Liver (tissue), 9 donors: ENCODE results near the gene ADGRV1. TPM values are rescaled to one million over a fixed set of nuclear protein-coding genes. Genes with fewer than 3 reads are reported as not detected.

Source experiments
- DNase-seq: peaks from one replicate; pipeline ENCODE4 v3.0.0-alpha.2; 2017; ENCODE audit warnings: low spot score
- H3K27ac ChIP-seq, 2 donors: one replicate each; pipeline ENCODE4 v1.7.0; 2013; ENCODE audit warnings: inconsistent platforms in 2 of 2, low read length in 2 of 2, control low read depth in 1 of 2, low read depth in 1 of 2, mild to moderate bottlenecking in 1 of 2
- H3K27me3 ChIP-seq, 4 donors: one replicate each; pipeline versions ENCODE4 v1.6.1 to v1.7.0; 2013; ENCODE audit warnings: low read length in 3 of 4, inconsistent platforms in 1 of 4, mild to moderate bottlenecking in 1 of 4, moderate library complexity in 1 of 4; ENCODE audit not compliant: control insufficient read depth in 4 of 4, insufficient read depth in 4 of 4
- H3K36me3 ChIP-seq, 4 donors: one replicate each; pipeline versions ENCODE4 v1.6.1 to v1.7.0; 2013; ENCODE audit warnings: low read length in 3 of 4, mild to moderate bottlenecking in 3 of 4, low read depth in 1 of 4, moderate library complexity in 1 of 4; ENCODE audit not compliant: control insufficient read depth in 4 of 4, insufficient read depth in 3 of 4
- H3K4me1 ChIP-seq, 4 donors: one replicate each; pipeline versions ENCODE4 v1.6.1 to v1.7.0; 2013; ENCODE audit warnings: low read length in 3 of 4, mild to moderate bottlenecking in 3 of 4, moderate library complexity in 1 of 4; ENCODE audit not compliant: control insufficient read depth in 4 of 4, insufficient read depth in 4 of 4
- H3K4me3 ChIP-seq, 3 donors: one replicate each; pipeline versions ENCODE4 v1.6.1 to v1.7.0; 2013; ENCODE audit warnings: low read length in 3 of 3, control low read depth in 1 of 3, low read depth in 1 of 3, mild to moderate bottlenecking in 1 of 3
- H3K9ac ChIP-seq, 2 donors: one replicate each; pipeline ENCODE4 v1.7.0; 2013; ENCODE audit warnings: low read length in 2 of 2, mild to moderate bottlenecking in 2 of 2, moderate library complexity in 2 of 2, control low read depth in 1 of 2, low read depth in 1 of 2
- H3K9me3 ChIP-seq, 4 donors: one replicate each; pipeline versions ENCODE4 v1.6.1 to v1.7.0; 2013; ENCODE audit warnings: low read length in 3 of 4; ENCODE audit not compliant: control insufficient read depth in 4 of 4
- EGR1 ChIP-seq, 2 donors: IDR thresholded peaks; 2 replicates each; pipeline ENCODE4 v1.6.1; 2016 to 2018; ENCODE audit warnings: antibody characterized with exemption in 2 of 2, low read depth in 2 of 2
- FOXA1 ChIP-seq: IDR thresholded peaks from 2 replicates; pipeline ENCODE4 v1.6.1; 2016; ENCODE audit warnings: antibody characterized with exemption
- HNF4G ChIP-seq: IDR thresholded peaks from 2 replicates; pipeline ENCODE4 v1.6.1; 2016; ENCODE audit warnings: antibody characterized with exemption
- JUND ChIP-seq, 2 donors: IDR thresholded peaks; 2 replicates each; pipeline ENCODE4 v1.6.1; 2016; ENCODE audit warnings: antibody characterized with exemption in 2 of 2
- RAD21 ChIP-seq, 2 donors: IDR thresholded peaks; 2 replicates each; pipeline ENCODE4 v1.6.1; 2016; ENCODE audit warnings: antibody characterized with exemption in 2 of 2, mild to moderate bottlenecking in 2 of 2
- RXRA ChIP-seq, 2 donors: IDR thresholded peaks; 2 replicates each; pipeline ENCODE4 v1.6.1; 2017 to 2018; ENCODE audit warnings: antibody characterized with exemption in 2 of 2, mild to moderate bottlenecking in 1 of 2
- WGBS: extraction: QIAGEN DNeasy Blood & Tissue Kit; methylation state at CpG from one replicate; pipeline ENCODE4 v1.1.7; 2013; 5-methylcytosine and 5-hydroxymethylcytosine counted together
- polyA plus RNA-seq, 2 donors: library from polyadenylated mRNA; stranded (reverse) in 1 of 2; unstranded in 1 of 2; fragments of 200-250 nt in 1 of 2; fragments of >200 nt in 1 of 2; fragmentation: Nextera tagmentation in 1 of 2; extraction: Ambion mirVana in 1 of 2; gene quantifications; one replicate each; pipeline versions ENCODE4 v1.2.1 to v1.2.3, GENCODE V29; 2013 to 2015
- total RNA-seq, 2 donors: library from RNA; depleted of rRNA; stranded (reverse); fragments of >200 nt; gene quantifications; one replicate each; pipeline ENCODE4 v1.2.3, GENCODE V29; 2014
- TF ChIP-seq, protein P1 (sequence below): IDR thresholded peaks from 2 replicates; pipeline ENCODE4 v1.6.1; 2016; ENCODE audit warnings: antibody characterized with exemption
- TF ChIP-seq, protein P2 (sequence below): fragments of 150-350 bp; IDR thresholded peaks from 2 replicates; pipeline ENCODE4 v1.5.1; 2017; ENCODE audit warnings: improper control_type of control experiment, low read depth, low read length; ENCODE audit not compliant: missing input control
- TF ChIP-seq, protein P3 (sequence below): IDR thresholded peaks from 2 replicates; pipeline ENCODE4 v1.6.1; 2016; ENCODE audit warnings: antibody characterized with exemption
- TF ChIP-seq, protein P4 (sequence below): IDR thresholded peaks from 2 replicates; pipeline ENCODE4 v1.6.1; 2016; ENCODE audit warnings: antibody characterized with exemption
- TF ChIP-seq, protein P5 (sequence below): IDR thresholded peaks from 2 replicates; pipeline ENCODE4 v1.6.1; 2016; ENCODE audit warnings: antibody characterized with exemption, mild to moderate bottlenecking
- donor health status: healthy.
- donor health status: healthy.
- donor health status: healthy.
- donor health status: healthy.
- donor health status: healthy.

The ADGRV1 gene
- total and polyA plus RNA-seq, 4 donors = 5.1 to 15.5 (median 9.6) TPM

DNA sequence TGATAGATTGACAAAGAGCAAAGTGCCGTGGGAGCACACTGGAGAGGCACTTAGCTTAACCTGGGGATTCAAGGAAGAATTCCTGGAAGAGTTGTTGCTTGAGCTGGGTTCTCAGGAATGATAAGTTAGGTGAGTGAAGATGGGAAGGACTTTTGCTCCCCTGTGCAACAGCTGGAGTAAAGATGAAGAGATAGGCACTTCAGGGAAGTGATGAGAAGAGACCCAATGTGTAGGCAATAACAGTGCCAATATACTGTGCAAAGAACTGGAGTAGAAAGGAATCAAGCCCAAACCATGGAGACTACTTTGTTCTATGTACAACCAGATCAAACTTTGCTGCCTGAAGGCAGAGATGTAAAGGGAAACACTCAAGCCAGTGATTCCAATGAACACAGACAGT is 92.2 kb downstream of the ADGRV1 start:
- Histone ChIP-seq H3K4me1 (no peaks in the 10 kb centered on the region), H3K27me3 (peaks cover 0 to 3% (median 0%) of the 10 kb centered on the region in 4 donors), H3K9ac (no peak overlapping the region), H3K4me3 (no peak overlapping the region), H3K36me3 (no peaks in the 10 kb centered on the region), H3K9me3 (no peaks in the 10 kb centered on the region), H3K27ac (no peak overlapping the region)
- no peak for DNase-seq
- TF ChIP-seq, protein P1, sequence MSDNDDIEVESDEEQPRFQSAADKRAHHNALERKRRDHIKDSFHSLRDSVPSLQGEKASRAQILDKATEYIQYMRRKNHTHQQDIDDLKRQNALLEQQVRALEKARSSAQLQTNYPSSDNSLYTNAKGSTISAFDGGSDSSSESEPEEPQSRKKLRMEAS = no peak
- TF ChIP-seq EGR1 (IDR thresholded peaks at IDR 0.05; ENCODE audit: low read depth in 2 of 2) = no peak
- no peak for TF ChIP-seq JUND (IDR thresholded peaks at IDR 0.05)
- TF ChIP-seq, protein P2, sequence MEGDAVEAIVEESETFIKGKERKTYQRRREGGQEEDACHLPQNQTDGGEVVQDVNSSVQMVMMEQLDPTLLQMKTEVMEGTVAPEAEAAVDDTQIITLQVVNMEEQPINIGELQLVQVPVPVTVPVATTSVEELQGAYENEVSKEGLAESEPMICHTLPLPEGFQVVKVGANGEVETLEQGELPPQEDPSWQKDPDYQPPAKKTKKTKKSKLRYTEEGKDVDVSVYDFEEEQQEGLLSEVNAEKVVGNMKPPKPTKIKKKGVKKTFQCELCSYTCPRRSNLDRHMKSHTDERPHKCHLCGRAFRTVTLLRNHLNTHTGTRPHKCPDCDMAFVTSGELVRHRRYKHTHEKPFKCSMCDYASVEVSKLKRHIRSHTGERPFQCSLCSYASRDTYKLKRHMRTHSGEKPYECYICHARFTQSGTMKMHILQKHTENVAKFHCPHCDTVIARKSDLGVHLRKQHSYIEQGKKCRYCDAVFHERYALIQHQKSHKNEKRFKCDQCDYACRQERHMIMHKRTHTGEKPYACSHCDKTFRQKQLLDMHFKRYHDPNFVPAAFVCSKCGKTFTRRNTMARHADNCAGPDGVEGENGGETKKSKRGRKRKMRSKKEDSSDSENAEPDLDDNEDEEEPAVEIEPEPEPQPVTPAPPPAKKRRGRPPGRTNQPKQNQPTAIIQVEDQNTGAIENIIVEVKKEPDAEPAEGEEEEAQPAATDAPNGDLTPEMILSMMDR = no peak
- no peak for TF ChIP-seq FOXA1
- TF ChIP-seq, protein P3, sequence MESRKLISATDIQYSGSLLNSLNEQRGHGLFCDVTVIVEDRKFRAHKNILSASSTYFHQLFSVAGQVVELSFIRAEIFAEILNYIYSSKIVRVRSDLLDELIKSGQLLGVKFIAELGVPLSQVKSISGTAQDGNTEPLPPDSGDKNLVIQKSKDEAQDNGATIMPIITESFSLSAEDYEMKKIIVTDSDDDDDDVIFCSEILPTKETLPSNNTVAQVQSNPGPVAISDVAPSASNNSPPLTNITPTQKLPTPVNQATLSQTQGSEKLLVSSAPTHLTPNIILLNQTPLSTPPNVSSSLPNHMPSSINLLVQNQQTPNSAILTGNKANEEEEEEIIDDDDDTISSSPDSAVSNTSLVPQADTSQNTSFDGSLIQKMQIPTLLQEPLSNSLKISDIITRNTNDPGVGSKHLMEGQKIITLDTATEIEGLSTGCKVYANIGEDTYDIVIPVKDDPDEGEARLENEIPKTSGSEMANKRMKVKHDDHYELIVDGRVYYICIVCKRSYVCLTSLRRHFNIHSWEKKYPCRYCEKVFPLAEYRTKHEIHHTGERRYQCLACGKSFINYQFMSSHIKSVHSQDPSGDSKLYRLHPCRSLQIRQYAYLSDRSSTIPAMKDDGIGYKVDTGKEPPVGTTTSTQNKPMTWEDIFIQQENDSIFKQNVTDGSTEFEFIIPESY = no peak
- no peak for TF ChIP-seq RAD21 (IDR thresholded peaks at IDR 0.05)
- WGBS = 78% methylated on average over 1 of the region's 1 CpG

DNA sequence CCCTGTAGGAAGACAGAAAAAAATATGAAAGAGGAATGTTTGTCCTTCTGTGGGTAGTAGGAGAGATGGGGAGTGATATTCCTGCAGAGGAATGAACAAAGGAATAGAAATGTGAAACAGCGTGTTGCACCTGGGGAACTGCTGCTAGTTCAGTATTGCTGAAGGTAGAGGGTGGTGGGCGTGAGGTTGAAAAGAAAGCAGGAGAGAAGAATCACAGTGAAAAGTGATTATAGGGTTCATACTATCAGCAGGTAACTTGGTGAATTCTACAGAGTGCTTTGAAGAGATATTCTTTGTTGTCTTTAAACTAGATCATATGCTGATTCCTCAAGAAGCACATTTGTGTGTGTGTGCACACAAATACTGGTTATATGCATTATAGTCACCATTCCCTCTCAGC is 95.6 kb downstream of the ADGRV1 start:
- no peak overlapping the region for H3K9ac ChIP-seq
- no peaks in the 10 kb centered on the region for H3K36me3 ChIP-seq
- no peak overlapping the region for H3K4me3 ChIP-seq
- 83% methylated on average over 2 of the region's 2 CpGs for WGBS
- H3K4me1 ChIP-seq = no peaks in the 10 kb centered on the region
- no peak for DNase-seq
- no peaks in the 10 kb centered on the region for H3K9me3 ChIP-seq
- no peak for TF ChIP-seq RAD21 (IDR thresholded peaks at IDR 0.05)
- TF ChIP-seq, protein P4, sequence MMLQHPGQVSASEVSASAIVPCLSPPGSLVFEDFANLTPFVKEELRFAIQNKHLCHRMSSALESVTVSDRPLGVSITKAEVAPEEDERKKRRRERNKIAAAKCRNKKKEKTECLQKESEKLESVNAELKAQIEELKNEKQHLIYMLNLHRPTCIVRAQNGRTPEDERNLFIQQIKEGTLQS = no peak
- peaks cover 0 to 3% (median 0%) of the 10 kb centered on the region in 4 donors for H3K27me3 ChIP-seq
- no peak overlapping the region for H3K27ac ChIP-seq

DNA sequence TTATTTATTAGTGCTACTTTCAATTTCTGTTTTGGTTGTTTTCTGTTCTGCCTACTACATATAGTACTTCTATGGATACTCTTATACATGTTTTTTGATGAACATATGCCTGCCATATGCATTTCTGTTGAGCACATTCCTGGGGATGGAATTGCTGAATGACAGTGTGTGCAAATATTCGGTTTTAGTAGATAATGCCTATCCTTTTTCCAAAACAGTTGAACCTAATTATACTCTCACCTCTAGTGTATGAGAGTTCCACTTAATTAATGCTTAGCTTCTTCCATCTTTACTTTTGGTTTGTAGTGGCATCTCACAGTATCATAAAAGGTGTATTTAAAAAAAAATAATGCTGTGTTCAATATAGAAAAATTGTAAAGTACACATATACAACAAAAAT is 96.8 kb downstream of the ADGRV1 start:
- TF ChIP-seq, protein P2 = no peak
- TF ChIP-seq, protein P4 = no peak
- TF ChIP-seq JUND (IDR thresholded peaks at IDR 0.05) (no peak), RXRA (IDR thresholded peaks at IDR 0.05) (no peak), HNF4G (no peak)
- TF ChIP-seq, protein P5, sequence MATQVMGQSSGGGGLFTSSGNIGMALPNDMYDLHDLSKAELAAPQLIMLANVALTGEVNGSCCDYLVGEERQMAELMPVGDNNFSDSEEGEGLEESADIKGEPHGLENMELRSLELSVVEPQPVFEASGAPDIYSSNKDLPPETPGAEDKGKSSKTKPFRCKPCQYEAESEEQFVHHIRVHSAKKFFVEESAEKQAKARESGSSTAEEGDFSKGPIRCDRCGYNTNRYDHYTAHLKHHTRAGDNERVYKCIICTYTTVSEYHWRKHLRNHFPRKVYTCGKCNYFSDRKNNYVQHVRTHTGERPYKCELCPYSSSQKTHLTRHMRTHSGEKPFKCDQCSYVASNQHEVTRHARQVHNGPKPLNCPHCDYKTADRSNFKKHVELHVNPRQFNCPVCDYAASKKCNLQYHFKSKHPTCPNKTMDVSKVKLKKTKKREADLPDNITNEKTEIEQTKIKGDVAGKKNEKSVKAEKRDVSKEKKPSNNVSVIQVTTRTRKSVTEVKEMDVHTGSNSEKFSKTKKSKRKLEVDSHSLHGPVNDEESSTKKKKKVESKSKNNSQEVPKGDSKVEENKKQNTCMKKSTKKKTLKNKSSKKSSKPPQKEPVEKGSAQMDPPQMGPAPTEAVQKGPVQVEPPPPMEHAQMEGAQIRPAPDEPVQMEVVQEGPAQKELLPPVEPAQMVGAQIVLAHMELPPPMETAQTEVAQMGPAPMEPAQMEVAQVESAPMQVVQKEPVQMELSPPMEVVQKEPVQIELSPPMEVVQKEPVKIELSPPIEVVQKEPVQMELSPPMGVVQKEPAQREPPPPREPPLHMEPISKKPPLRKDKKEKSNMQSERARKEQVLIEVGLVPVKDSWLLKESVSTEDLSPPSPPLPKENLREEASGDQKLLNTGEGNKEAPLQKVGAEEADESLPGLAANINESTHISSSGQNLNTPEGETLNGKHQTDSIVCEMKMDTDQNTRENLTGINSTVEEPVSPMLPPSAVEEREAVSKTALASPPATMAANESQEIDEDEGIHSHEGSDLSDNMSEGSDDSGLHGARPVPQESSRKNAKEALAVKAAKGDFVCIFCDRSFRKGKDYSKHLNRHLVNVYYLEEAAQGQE = no peak
- no peak overlapping the region for H3K9ac ChIP-seq
- H3K36me3 ChIP-seq = no peaks in the 10 kb centered on the region
- no peaks in the 10 kb centered on the region for H3K4me1 ChIP-seq
- DNase-seq = no peak
- H3K9me3 ChIP-seq = no peaks in the 10 kb centered on the region
- peaks cover 0 to 3% (median 0%) of the 10 kb centered on the region in 4 donors for H3K27me3 ChIP-seq
- H3K4me3 ChIP-seq = no peak overlapping the region
- WGBS = 69% methylated on average over 1 of the region's 1 CpG
- no peak overlapping the region for H3K27ac ChIP-seq
